Caco-2 (cell line): Measurements from ENCODE around the gene LDLRAD3. TPM values are rescaled to one million over a fixed set of nuclear protein-coding genes. Genes with fewer than 3 reads are reported as not detected.

ENCODE experiments used
- BruUV-seq: library from RNA; stranded (reverse); fragments of 400-500 nt; replicated peaks from 2 replicates; lab custom pipeline; 2021; lab: Mats Ljungman, UMichigan
- CTCF ChIA-PET: fragments of 300-600 bp; sonication (Branson Sonifier 250); formaldehyde crosslinking; loops from one replicate; lab custom pipeline; 2022; ENCODE audit warnings: antibody characterized with exemption; lab: Charles Lee
- POLR2A ChIA-PET: fragments of 300-600 bp; sonication (Branson Sonifier 250); formaldehyde crosslinking; loops from one replicate; lab custom pipeline; 2022; ENCODE audit warnings: antibody characterized with exemption; lab: Charles Lee
- DNase-seq, 2 experiments: peaks; one replicate each; pipeline versions ENCODE4 v3.0.0 to v3.0.0-alpha.2; 2020 to 2022
- H3K27me3 ChIP-seq: replicated peaks from 2 replicates; pipeline ENCODE4 v1.6.0; 2011; ENCODE audit warnings: low read length; ENCODE audit not compliant: control insufficient read depth, insufficient read depth
- H3K36me3 ChIP-seq: 2 replicates; pipeline ENCODE4 v1.5.1; 2011; ENCODE audit warnings: low read length; ENCODE audit not compliant: control insufficient read depth, insufficient read depth
- H3K4me1 ChIP-seq: fragments of 250-450 bp; sonication (Bioruptor Pico); 2 replicates; pipeline ENCODE4 v1.5.1; 2020; ENCODE audit warnings: mild to moderate bottlenecking
- H3K4me3 ChIP-seq: 2 replicates; pipeline ENCODE4 v1.5.1; 2011; ENCODE audit warnings: low read depth, mild to moderate bottlenecking, control low read depth, low read length
- H3K9me3 ChIP-seq: fragments of 250-450 bp; sonication (Bioruptor Pico); 2 replicates; pipeline ENCODE4 v1.5.1; 2020; ENCODE audit warnings: mild to moderate bottlenecking, moderate library complexity
- H3K27ac Mint-ChIP-seq: one replicate; pipeline ENCODE4 v1.8.0; 2022; ENCODE audit warnings: mixed read lengths; ENCODE audit not compliant: unreplicated experiment
- H3K27me3 Mint-ChIP-seq: one replicate; pipeline ENCODE4 v1.8.0; 2022; ENCODE audit warnings: mixed read lengths; ENCODE audit not compliant: insufficient read depth, unreplicated experiment
- H3K36me3 Mint-ChIP-seq: one replicate; pipeline ENCODE4 v1.8.0; 2022; ENCODE audit warnings: mild to moderate bottlenecking, mixed read lengths; ENCODE audit not compliant: insufficient read depth, unreplicated experiment
- H3K4me1 Mint-ChIP-seq: one replicate; pipeline ENCODE4 v1.8.0; 2022; ENCODE audit warnings: low read depth, mixed read lengths; ENCODE audit not compliant: unreplicated experiment
- H3K4me3 Mint-ChIP-seq: one replicate; pipeline ENCODE4 v1.8.0; 2022; ENCODE audit warnings: mild to moderate bottlenecking, moderate library complexity, mixed read lengths; ENCODE audit not compliant: unreplicated experiment
- H3K9me3 Mint-ChIP-seq: one replicate; pipeline ENCODE4 v1.8.0; 2022; ENCODE audit warnings: mixed read lengths; ENCODE audit not compliant: unreplicated experiment
- intact Hi-C: fragments of 100-400 bp; cut with micrococcal nuclease; formaldehyde crosslinking; loops from one replicate; pipeline ENCODE4 v1.10.0; 2022; ENCODE audit not compliant: unreplicated experiment
- total RNA-seq: library from RNA; stranded (reverse); gene quantifications from 2 replicates; pipeline ENCODE4 v1.2.3, GENCODE V29; 2022
- TF ChIP-seq, protein P1 (sequence below), 2 experiments: fragments of 200-600 bp in 1 of 2; IDR thresholded peaks; 1 replicate in 1 of 2; 2 replicates in 1 of 2; pipeline versions ENCODE4 v1.5.1 to v1.8.0; 2011 to 2022; ENCODE audit warnings: antibody characterized with exemption in 1 of 2, control low read depth in 1 of 2, inconsistent platforms in 1 of 2, low read depth in 1 of 2, low read length in 1 of 2, mild to moderate bottlenecking in 1 of 2, moderate library complexity in 1 of 2; ENCODE audit not compliant: insufficient read depth in 1 of 2, severe bottlenecking in 1 of 2, unreplicated experiment in 1 of 2

LDLRAD3 gene
- total RNA-seq, 1 experiment from 2014 or later = 9.9 TPM

DNA sequence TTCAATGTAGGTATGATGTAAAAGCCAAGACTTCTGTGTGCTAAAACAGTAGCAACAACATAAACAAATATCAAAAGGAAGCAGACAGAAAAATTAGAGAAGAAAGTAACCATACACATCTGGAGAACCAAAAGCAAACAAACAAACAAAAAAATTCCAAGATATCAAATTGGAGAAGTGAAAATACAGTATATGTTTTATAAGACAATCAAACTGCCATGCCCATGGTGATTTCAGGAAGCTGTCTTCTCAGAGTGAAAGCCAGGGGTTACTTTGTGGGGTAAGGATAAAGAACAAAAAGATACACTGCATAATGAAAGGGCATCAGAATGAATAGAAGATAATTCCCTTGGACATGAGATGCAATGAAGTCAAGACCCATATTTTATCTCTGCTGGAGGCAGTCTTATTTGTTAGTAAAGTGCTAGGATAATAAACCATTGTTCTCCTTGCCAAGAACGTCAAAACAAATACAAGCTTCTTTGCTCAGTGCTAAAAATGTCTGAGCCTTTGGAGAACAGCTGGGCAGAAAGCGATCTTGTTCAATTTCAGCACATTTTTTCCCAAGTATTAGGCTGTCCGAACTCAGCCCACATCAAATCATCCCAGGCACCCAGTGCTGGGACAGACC, 38.1 kb upstream of the LDLRAD3 start:
- H3K27me3 ChIP-seq = no peaks in the 10 kb centered on the region
- peaks cover 8% of the 10 kb centered on the region; the same call in 1 of the 2 replicates for H3K4me1 ChIP-seq
- ChIA-PET POLR2A (no interaction called here), CTCF (no interaction called here)
- Mint-ChIP-seq H3K4me1 (peaks cover 7% of the 10 kb centered on the region), H3K27me3 (no peaks in the 10 kb centered on the region), H3K36me3 (no peaks in the 10 kb centered on the region), H3K4me3 (no peak overlapping the region), H3K27ac (no peak overlapping the region), H3K9me3 (peaks cover 13% of the 10 kb centered on the region)
- TF ChIP-seq, protein P1, sequence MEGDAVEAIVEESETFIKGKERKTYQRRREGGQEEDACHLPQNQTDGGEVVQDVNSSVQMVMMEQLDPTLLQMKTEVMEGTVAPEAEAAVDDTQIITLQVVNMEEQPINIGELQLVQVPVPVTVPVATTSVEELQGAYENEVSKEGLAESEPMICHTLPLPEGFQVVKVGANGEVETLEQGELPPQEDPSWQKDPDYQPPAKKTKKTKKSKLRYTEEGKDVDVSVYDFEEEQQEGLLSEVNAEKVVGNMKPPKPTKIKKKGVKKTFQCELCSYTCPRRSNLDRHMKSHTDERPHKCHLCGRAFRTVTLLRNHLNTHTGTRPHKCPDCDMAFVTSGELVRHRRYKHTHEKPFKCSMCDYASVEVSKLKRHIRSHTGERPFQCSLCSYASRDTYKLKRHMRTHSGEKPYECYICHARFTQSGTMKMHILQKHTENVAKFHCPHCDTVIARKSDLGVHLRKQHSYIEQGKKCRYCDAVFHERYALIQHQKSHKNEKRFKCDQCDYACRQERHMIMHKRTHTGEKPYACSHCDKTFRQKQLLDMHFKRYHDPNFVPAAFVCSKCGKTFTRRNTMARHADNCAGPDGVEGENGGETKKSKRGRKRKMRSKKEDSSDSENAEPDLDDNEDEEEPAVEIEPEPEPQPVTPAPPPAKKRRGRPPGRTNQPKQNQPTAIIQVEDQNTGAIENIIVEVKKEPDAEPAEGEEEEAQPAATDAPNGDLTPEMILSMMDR (IDR thresholded peaks at IDR 0.05; ENCODE audit: insufficient read depth in 1 of 2, low read depth in 1 of 2, low read length in 1 of 2, severe bottlenecking in 1 of 2, unreplicated experiment in 1 of 2) = no peak
- peaks cover 13% of the 10 kb centered on the region for H3K9me3 ChIP-seq
- intact Hi-C loops = no loop called here
- H3K4me3 ChIP-seq = no peak overlapping the region
- no TSS peak for BruUV-seq
- no peaks in the 10 kb centered on the region for H3K36me3 ChIP-seq
- no peak for DNase-seq

DNA sequence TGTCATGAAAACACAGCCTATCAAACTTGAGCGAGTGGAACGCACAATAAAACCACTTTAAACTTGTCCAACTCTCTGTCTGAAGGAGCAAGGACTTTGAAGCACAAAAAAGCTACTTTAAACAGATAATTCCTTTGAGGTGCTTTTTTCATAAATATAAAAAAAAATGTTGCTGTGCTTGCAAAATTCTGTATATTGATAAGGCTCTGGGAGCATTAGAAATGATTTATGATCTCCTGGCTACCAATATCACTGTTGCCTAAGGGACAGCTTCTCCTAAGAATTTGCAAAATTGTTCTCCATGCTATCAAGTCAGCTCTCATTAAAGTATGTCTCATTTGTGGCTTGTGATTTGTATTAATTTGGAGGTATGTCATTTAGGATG, 37.6 kb upstream of the LDLRAD3 start:
- intact Hi-C loops = no loop called here

DNA sequence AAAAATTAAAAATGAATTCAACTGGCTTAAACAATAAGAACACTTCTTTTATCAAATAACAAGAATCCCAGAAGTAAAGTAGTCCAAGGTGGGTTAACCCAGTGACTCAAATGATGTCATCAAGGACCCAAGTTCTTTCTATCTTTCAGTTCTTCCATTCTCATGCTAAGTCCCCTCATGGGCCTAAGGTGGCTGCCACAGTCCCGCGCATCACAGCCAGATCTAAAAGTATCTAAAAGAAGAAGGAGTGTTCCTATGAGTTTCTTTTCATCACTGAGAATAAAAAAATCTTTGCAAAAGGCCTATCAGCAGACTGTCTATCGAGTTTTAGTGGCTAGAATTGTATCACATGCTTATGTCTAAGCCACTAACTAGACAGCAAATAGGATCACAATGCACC, 37.2 kb upstream of the LDLRAD3 start:
- Histone ChIP-seq H3K4me1 (peaks cover 8% of the 10 kb centered on the region; the same call in 1 of the 2 replicates), H3K9me3 (peaks cover 9% of the 10 kb centered on the region), H3K4me3 (no peak overlapping the region), H3K36me3 (no peaks in the 10 kb centered on the region), H3K27me3 (no peaks in the 10 kb centered on the region)
- no TSS peak for BruUV-seq
- H3K27ac Mint-ChIP-seq = no peak overlapping the region
- H3K36me3 Mint-ChIP-seq = no peaks in the 10 kb centered on the region
- POLR2A ChIA-PET = no interaction called here
- no peak for DNase-seq
- H3K4me3 Mint-ChIP-seq = no peak overlapping the region
- no peaks in the 10 kb centered on the region for H3K27me3 Mint-ChIP-seq
- intact Hi-C loops = no loop called here
- TF ChIP-seq, protein P1 (IDR thresholded peaks at IDR 0.05; ENCODE audit: insufficient read depth in 1 of 2, low read depth in 1 of 2, low read length in 1 of 2, severe bottlenecking in 1 of 2, unreplicated experiment in 1 of 2) = no peak
- CTCF ChIA-PET = no interaction called here
- peaks cover 7% of the 10 kb centered on the region for H3K4me1 Mint-ChIP-seq
- peaks cover 4% of the 10 kb centered on the region for H3K9me3 Mint-ChIP-seq

More for the DNA sequence above, 37.6 kb upstream of the LDLRAD3 start:
- Mint-ChIP-seq H3K27me3 (no peaks in the 10 kb centered on the region), H3K4me3 (no peak overlapping the region), H3K9me3 (peaks cover 8% of the 10 kb centered on the region), H3K4me1 (peaks cover 7% of the 10 kb centered on the region), H3K27ac (no peak overlapping the region), H3K36me3 (no peaks in the 10 kb centered on the region)
- Histone ChIP-seq H3K4me1 (peaks cover 8% of the 10 kb centered on the region; the same call in 1 of the 2 replicates), H3K4me3 (no peak overlapping the region), H3K9me3 (peaks cover 9% of the 10 kb centered on the region), H3K36me3 (no peaks in the 10 kb centered on the region), H3K27me3 (no peaks in the 10 kb centered on the region)
- BruUV-seq = no TSS peak
- ChIA-PET POLR2A (no interaction called here), CTCF (no interaction called here)
- TF ChIP-seq, protein P1 (IDR thresholded peaks at IDR 0.05; ENCODE audit: insufficient read depth in 1 of 2, low read depth in 1 of 2, low read length in 1 of 2, severe bottlenecking in 1 of 2, unreplicated experiment in 1 of 2) = no peak
- no peak for DNase-seq
